GM23248 (cell line): Measurements from ENCODE around the gene GAB2.

Source experiments
- EZH2 ChIP-seq: fragments of 200-600 bp; sonication (generic); IDR thresholded peaks from 2 replicates; pipeline ENCODE4 v1.6.1; 2018; ENCODE audit warnings: antibody characterized with exemption, mild to moderate bottlenecking; ENCODE audit not compliant: insufficient read depth, poor library complexity, severe bottlenecking
- EZH2phosphoT487 ChIP-seq: fragments of 200-600 bp; sonication (generic); IDR thresholded peaks from 2 replicates; pipeline ENCODE4 v1.6.1; 2018; ENCODE audit warnings: antibody characterized with exemption, moderate library complexity, mild to moderate bottlenecking, low read depth; ENCODE audit not compliant: insufficient read depth

DNA sequence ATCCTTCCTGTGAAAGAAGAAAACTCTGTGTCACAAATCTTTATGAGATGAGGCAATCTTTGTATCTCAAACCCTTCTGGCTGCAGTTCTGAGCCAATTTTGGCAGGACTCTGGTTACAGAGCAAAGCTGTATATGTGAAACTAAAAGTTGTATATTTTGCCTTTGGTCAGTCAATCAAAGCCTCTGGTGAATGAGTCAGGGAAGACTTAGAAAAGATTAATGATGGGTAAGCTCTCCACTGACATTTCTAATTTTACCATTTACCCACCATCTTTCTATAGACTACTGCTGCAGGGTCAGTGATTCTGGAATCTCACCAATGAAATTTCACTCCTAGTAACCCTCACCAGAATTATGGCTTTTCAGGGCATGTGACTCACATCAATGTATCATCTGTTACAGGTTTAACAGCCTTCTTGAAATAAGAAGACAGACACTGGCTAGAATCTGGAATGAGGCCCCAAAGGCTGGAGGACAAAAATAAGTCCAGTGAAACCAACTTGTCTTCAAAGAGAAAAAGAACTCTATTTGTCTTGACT, 185.6 kb downstream of the GAB2 start:
- TF ChIP-seq EZH2 (no peak), EZH2phosphoT487 (no peak)
